Measurements from ENCODE around the gene MEGF11.
A peak's percentile ranks its signal among the peaks of the same experiment; 100 is the strongest.
"Not testable (repeated sequence)": the region's sequence is repeated elsewhere in the genome, so short reads cannot be mapped to it uniquely, and the experiment has no call there.

The MEGF11 gene

DNA sequence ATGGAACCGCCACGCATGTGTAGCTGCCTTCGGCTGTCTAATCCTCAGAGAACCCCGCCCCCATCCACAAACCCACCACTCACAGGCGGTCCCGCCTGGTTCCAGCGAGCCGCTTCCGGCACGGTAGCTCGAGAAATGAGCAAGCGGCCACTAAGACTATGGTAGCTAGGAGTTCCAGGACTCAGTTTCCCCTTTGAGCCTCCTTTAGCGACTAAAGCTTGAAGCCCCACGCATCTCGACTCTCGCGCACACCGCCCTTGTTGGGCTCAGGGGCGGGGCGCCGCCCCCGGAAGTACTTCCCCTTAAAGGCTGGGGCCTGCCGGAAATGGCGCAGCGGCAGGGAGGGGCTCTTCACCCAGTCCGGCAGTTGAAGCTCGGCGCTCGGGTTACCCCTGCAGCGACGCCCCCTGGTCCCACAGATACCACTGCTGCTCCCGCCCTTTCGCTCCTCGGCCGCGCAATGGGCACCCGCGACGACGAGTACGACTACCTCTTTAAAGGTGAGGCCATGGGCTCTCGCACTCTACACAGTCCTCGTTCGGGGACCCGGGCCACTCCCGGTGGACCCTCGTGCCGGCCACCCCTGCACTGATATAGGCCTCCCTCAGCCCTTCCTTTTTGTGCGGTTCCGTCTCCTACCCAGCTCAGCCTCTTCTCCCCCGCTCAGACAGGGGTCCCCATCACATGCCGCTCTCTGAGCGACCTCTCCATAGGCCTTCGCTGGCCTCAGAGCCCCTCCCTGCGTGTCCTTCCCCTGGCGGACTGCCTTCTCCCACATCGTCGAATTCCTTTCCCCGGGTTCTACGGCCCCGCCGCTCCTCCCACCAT, 384.2 kb downstream of the MEGF11 start, which contains the start of gene RAB11A:
RAB11A (plus strand) TSS at position 366 of the 828 bp plus-strand sequence; CDS start at position 461, 95 bp downstream.
- DNase-seq: peak; percentile 97

DNA sequence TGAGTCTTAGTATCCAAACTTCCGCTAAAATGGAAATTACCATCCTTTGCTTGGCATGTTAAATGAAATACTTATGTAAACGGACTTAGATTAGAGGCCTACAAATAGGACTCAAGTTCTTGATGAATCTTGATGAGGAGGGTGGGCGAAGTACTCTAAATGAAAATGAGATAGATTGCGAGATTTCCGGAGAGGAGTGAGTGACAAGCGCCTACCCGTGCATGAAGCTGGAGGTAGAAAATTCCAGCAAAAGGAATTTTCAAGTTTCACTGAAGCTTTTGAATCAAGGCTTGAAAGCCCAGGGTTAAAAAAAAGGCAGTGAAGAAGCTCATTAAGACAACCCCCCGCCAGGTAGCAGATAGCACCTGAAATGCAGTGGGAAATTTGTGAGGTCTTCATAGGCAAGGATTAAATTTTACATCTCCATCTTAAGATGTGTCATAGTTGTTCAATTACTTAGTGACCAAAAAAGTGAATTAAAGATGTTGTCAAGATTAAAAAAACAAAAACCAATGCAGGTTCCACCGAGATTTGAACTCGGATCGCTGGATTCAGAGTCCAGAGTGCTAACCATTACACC, 384.9 kb downstream of the MEGF11 start:
- no peak for DNase-seq

DNA sequence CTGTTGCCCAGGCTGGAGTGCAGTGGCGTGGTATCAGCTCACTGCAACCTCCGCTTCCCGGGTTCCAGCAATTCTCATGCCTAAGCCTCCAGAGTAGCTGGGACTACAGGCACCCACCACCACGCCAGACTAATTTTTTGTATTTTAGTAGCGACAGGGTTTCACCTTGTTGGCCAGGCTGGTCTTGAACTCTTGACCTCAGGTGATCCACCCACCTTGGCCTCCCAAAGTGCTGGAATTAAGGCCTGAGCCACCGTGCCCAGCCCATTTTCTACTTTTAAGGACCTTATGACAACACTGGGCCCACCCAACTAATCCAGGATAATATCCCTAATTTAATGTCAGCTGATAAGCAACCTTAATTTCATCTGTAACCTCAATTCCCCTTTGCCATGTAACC, 385.6 kb downstream of the MEGF11 start:
- DNase-seq: not testable (repeated sequence)

DNA sequence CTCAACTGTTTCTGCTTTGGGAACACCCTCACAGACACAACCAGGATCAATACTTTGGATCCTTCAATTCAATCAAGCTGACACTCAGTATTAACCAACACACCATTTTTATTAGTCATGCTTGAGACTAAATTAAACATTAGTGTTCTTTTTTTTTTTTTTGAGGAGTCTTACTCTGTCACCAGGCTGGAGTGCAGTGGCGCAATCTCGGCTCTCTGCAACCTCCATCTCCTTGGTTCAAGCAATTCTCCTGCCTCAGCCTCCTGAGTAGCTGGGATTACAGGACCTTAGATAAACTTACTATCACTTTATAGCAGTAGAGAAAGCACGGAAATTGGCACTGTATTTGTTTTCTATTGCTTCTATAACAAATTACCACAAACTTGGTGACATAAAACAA, 386.3 kb downstream of the MEGF11 start:
- DNase-seq: no peak

DNA sequence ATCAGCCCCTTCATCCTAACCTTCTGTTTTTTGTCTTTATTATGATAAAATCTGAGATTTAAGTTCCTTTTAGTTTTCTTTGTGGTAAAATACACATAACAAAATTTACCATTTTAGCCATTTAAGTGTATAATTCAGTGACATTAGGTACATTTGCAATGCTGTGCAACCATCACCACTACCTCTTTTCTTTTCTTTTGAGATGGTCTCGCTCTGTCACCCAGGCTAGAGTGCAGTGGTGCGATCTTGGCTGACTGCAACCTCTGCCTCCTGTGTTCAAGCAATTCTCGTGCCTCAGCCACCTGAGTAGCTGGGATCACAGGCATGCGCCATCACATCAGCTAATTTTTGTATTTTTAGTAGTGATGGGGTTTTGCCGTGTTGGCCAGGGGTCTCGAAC, 390.4 kb downstream of the MEGF11 start:
- DNase-seq: no peak

DNA sequence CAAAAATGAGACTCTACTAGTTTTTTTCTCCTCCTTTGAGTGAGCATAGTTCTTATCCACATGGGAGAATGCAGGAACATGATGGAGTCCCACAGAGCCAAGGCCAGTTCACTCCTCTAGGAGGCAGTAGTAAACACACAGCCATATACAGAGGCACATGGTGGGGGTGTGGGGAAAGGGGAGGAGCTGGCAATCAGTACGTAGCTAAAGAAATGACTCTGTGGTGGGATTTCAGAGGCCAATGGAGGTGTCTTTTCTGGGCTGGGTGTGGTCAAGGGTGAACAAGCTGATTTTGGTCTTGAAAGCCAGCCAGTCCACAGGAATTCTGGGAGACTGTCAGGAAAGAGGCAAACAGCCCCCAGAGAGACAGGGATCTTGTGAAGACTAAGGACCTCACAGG, 390.9 kb downstream of the MEGF11 start:
- peak; percentile 80 for DNase-seq

DNA sequence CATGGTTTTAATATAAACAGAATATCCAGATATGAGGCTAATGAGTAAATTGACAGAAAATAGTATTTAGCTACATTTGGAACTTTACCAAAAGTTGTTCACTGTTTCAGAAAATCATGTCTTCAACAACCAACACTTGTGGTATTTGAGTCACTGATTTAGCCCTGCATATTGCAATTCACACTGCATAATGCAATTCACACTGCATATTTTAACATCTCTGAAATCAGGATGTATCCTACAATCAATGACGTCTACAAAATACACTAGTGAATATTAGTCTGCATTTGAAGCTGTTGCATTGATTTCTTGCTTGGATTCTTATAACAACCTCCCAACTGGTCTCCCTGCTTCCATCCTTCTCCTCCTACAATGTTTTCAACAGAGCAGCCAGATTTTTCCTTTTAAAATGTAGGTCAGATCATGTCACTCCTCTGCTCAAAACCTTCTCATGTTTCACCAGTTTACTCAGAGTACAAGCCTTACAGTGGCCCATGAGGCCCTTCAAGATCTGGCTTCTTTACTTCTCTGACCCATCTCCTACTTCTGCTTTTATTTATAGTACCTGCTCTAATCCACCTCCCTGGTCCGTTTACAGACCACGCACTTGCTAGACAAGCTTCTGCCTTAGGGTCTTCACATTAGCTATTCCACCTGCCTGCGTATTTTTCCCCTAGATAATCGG, 395.7 kb downstream of the MEGF11 start:
- DNase-seq: no peak

DNA sequence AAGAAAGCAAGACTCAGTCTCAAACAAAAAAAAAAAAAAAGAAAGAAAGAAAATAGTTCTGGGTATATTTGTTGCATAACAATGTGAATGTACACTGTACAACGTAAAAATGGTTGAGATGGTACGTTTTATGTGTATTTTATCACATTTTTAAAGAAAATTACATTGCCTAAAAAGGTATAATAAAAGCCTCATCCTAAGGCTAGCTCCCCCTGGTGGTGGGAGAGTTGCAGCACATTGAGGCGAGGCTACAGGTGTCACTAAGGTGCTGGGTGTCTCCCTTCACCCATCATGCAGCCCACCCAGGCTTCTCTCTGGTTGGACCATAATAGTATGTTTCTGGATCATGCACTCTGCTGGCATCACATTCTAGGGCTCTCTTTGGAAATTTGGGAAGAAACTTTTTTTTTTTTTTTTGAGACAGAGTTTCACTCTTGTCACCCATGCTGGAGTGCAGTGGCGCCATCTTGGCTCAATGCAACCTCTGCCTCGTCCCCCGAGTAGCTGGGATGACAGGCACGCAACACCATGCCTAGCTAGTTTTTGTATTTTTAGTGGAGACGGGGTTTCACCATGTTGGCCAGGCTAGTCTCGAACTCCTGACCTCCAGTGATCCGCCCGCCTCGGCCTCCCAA, 396.6 kb downstream of the MEGF11 start:
- peak; percentile 63 for DNase-seq

DNA sequence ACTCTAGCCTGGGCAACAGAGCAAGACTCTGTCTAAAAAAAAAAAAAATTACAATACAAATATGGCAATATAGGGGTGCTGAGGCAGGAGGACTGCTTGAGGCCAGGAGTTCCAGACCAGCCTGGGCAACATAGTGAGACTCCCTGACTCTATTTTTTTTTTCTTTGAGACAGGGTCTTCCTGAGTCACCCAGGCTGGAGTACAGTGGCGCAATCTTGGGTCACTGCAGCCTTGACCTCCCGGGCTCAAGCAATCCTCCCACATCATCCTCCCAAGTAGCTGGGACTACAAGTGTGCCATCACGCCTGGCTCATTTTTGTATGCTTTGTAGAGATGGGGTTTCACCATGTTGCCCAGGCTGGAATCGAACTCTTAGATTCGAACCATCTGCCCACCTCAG, 401.6 kb downstream of the MEGF11 start:
- no peak for DNase-seq

DNA sequence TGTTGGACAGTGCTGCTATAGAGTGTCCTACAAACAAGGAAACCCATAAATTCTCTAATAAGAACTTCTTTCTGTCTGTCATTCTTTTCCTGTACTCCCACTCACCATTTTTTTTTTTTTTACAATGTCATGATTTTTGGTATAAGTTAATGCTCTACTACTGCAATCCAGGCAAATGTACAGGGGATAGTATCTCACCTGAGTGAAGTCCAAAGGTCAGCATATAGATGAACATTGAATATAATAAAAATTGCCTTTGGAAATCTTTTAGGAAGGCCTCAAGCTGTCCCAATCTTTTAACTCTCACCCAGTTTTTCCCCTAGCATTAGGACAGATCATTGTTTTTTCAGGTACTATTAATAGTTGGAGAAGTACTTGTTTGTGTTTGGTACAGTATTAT, 405.6 kb downstream of the MEGF11 start:
- DNase-seq: no peak

DNA sequence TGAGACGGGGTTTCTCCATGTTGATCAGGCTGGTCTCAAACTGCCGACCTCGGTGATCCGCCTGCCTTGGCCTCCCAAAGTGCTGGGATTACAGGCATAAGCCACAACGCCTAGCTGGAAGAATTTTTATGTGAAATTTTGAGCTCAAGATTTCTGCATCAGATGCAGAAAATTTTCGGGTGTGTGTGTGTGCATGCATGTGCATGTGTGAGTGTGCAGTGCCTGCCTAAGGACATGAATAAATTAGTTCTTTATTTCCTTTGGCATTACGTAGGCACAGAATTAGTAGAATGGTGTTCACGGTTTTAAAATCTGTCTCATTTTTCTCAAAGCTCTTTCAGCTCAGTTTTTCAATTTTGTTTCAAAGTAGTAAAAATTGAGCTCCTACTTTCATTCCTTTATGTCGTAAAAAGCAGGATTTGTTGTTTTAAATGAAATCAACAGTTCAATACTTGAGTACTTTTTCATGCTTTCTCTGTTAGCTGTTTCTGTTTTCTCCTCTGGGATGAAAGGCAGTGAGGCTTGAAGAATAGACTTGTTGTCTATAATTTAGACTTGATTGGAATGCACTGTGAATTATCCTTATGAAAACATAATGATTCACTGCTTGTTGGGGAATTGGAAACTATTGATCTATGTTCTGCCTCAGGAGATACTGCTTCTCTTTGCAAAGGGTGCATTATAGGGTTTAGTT, 407.6 kb downstream of the MEGF11 start:
- DNase-seq: no peak
